Fibroblast of the aortic adventitia (primary cell): ENCODE data around the gene PLEKHM2. TPM values are rescaled to one million over a fixed set of nuclear protein-coding genes. Genes with fewer than 3 reads are reported as not detected.
"Not testable (repeated sequence)": the region's sequence is repeated elsewhere in the genome, so short reads cannot be mapped to it uniquely, and the experiment has no call there.

ENCODE experiments used
- DNase-seq: peaks from one replicate; pipeline ENCODE4 v3.0.0-alpha.2; 2010; ENCODE audit warnings: low read depth
- H3K4me3 ChIP-seq: 2 replicates; pipeline ENCODE4 v1.5.1; 2011; ENCODE audit warnings: low read depth, mild to moderate bottlenecking, control low read depth, low read length, moderate library complexity
- CTCF ChIP-seq: IDR thresholded peaks from 2 replicates; pipeline ENCODE4 v1.5.1; 2011; ENCODE audit warnings: mild to moderate bottlenecking, low read length, control low read depth, inconsistent platforms; ENCODE audit not compliant: insufficient read depth
- total RNA-seq: library from RNA; depleted of rRNA; stranded (reverse); fragments of >200 nt; gene quantifications from 2 replicates; pipeline ENCODE4 v1.2.3, GENCODE V29; 2012; ENCODE audit warnings: low replicate concordance

PLEKHM2 gene
- total RNA-seq, 1 donor = 76.5 TPM

GRCh38 chr1:15649937-15650336 is 34.2 kb upstream of the PLEKHM2 start:
- no peak overlapping the region for H3K4me3 ChIP-seq
- DNase-seq = no peak
- TF ChIP-seq CTCF = no peak

- TF ChIP-seq CTCF = no peak
- no peak overlapping the region for H3K4me3 ChIP-seq
- no peak for DNase-seq
These were observed 33.7 kb upstream of the PLEKHM2 start for GRCh38 chr1:15650433-15650832.

GRCh38 chr1:15652130-15652529 is 32.0 kb upstream of the PLEKHM2 start:
- DNase-seq, H3K4me3 ChIP-seq: not testable (repeated sequence)

GRCh38 chr1:15654091-15654690 is 29.9 kb upstream of the PLEKHM2 start:
- no peak for TF ChIP-seq CTCF
- no peak overlapping the region for H3K4me3 ChIP-seq
- DNase-seq = no peak

GRCh38 chr1:15656464-15656863 is 27.7 kb upstream of the PLEKHM2 start:
- no peak for TF ChIP-seq CTCF
- no peak for DNase-seq
- no peak overlapping the region for H3K4me3 ChIP-seq

GRCh38 chr1:15657021-15657420 is 27.1 kb upstream of the PLEKHM2 start:
- H3K4me3 ChIP-seq = no peak overlapping the region
- DNase-seq = no peak
- no peak for TF ChIP-seq CTCF

GRCh38 chr1:15660151-15660550 is 24.0 kb upstream of the PLEKHM2 start:
- H3K4me3 ChIP-seq = no peak overlapping the region
- TF ChIP-seq CTCF = no peak

More at GRCh38 chr1:15660151-15660550, 24.0 kb upstream of the PLEKHM2 start:
- no peak for DNase-seq
